Measurements from ENCODE around the gene LEO1. TPM values are rescaled to one million over a fixed set of nuclear protein-coding genes. Genes with fewer than 3 reads are reported as not detected.
A peak's percentile ranks its signal among the peaks of the same experiment; 100 is the strongest.

The LEO1 gene
- total and polyA plus RNA-seq, 2 of the 13 experiments (the other 11 are each of a cell fraction or from before 2014, with no cell fraction given), result 17.0 to 60.3 TPM

GRCh38 chr15:52008698-52009434 is 37.3 kb upstream of the LEO1 start (continued):
- TF ChIP-seq ZNF574 (CRISPR knock-in tag; IDR thresholded peaks at IDR 0.05) (peak; percentile 30; the same call in 1 of the 2 replicates), TOE1 (CRISPR knock-in tag; IDR thresholded peaks at IDR 0.05) (no peak), SETDB1 (CRISPR knock-in tag; IDR thresholded peaks at IDR 0.05; ENCODE audit: borderline replicate concordance) (no peak), SRSF1 (optimal IDR thresholded peaks at IDR 0.05; ENCODE audit: low read depth, low read length) (no peak), RERE (CRISPR knock-in tag; IDR thresholded peaks at IDR 0.05; ENCODE audit: low read depth) (peak; percentile 67; the same call in 1 of the 2 replicates), ZNF850 (CRISPR knock-in tag; conservative IDR thresholded peaks at IDR 0.05) (no peak), MBD4 (IDR thresholded peaks at IDR 0.05; ENCODE audit: borderline replicate concordance, low read length) (no peak; the same call in 1 of the 2 replicates), ZNF564 (CRISPR knock-in tag; IDR thresholded peaks at IDR 0.05) (no peak), SP140L (CRISPR knock-in tag; IDR thresholded peaks at IDR 0.05; ENCODE audit: borderline replicate concordance) (no peak), LRRFIP1 (CRISPR knock-in tag; conservative IDR thresholded peaks at IDR 0.05) (no peak), CEBPG (CRISPR knock-in tag; IDR thresholded peaks at IDR 0.05) (peak; percentile 29), CTCF (CRISPR knock-in tag; IDR thresholded peaks at IDR 0.05) (no peak), ZNF430 (CRISPR knock-in tag; IDR thresholded peaks at IDR 0.05) (peak; percentile 46; the same call in 1 of the 2 replicates), ZBTB8A (CRISPR knock-in tag; IDR thresholded peaks at IDR 0.05; ENCODE audit: borderline replicate concordance, low read depth) (no peak), TP53 (CRISPR knock-in tag; conservative IDR thresholded peaks at IDR 0.05) (0 out of 2 replicates have a peak, but pooled peaks have one; percentile 45)

Data from HepG2 (cell line).